Activated CD8-positive, alpha-beta T cell treated with anti-CD3 and anti-CD28 coated beads, Interleukin-2, amount 10 ng/mL, durations not matched to agents 7 days and 5 days (primary cell): Measurements from ENCODE around the gene MCUR1. TPM values are rescaled to one million over a fixed set of nuclear protein-coding genes. Genes with fewer than 3 reads are reported as not detected.
"Not testable (repeated sequence)": the region's sequence is repeated elsewhere in the genome, so short reads cannot be mapped to it uniquely, and the experiment has no call there.

Experiments used
- ATAC-seq: fragments of 150-1000 bp; cut with Tn5 transposase; one replicate; pipeline ENCODE4 v1.10.0; 2021; ENCODE audit warnings: moderate library complexity
- CTCF ChIA-PET: fragments of 350-600 bp; sonication (Branson Sonifier 250); formaldehyde crosslinking; loops from one replicate; lab custom pipeline; 2021; ENCODE audit warnings: antibody characterized with exemption; lab: Charles Lee
- POLR2A ChIA-PET: fragments of 350-600 bp; sonication (Branson Sonifier 250); formaldehyde crosslinking; loops from one replicate; lab custom pipeline; 2021; ENCODE audit warnings: antibody characterized with exemption; lab: Charles Lee
- DNase-seq: peaks from one replicate; pipeline ENCODE4 v3.0.0-alpha.2; 2020
- H3K27ac Mint-ChIP-seq: one replicate; pipeline ENCODE4 v1.8.0; 2021; ENCODE audit warnings: mild to moderate bottlenecking, mixed read lengths
- H3K27me3 Mint-ChIP-seq: one replicate; pipeline ENCODE4 v1.8.0; 2021; ENCODE audit warnings: low read depth, mixed read lengths
- H3K36me3 Mint-ChIP-seq: one replicate; pipeline ENCODE4 v1.8.0; 2021; ENCODE audit warnings: low read depth, mixed read lengths
- H3K4me1 Mint-ChIP-seq: one replicate; pipeline ENCODE4 v1.8.0; 2021; ENCODE audit warnings: low read depth, mixed read lengths
- H3K4me3 Mint-ChIP-seq: one replicate; pipeline ENCODE4 v1.8.0; 2021; ENCODE audit warnings: mild to moderate bottlenecking, mixed read lengths
- H3K9me3 Mint-ChIP-seq: one replicate; pipeline ENCODE4 v1.8.0; 2022; ENCODE audit warnings: mixed read lengths; ENCODE audit not compliant: insufficient read depth
- total RNA-seq, 2 experiments: library from RNA; stranded (reverse); gene quantifications; one replicate each; pipeline ENCODE4 v1.2.3, GENCODE V29; 2021

The MCUR1 gene
- total RNA-seq, 2 experiments from 2014 or later = 29.7 to 30.3 TPM

- CTCF ChIA-PET = no interaction called here
- no peaks in the 10 kb centered on the region for H3K9me3 Mint-ChIP-seq
- no peak for ATAC-seq
- no peaks in the 10 kb centered on the region for H3K4me1 Mint-ChIP-seq
- no peak overlapping the region for H3K27ac Mint-ChIP-seq
- peak; percentile 8 for DNase-seq
- POLR2A ChIA-PET = no interaction called here
- no peak overlapping the region for H3K4me3 Mint-ChIP-seq
- no peaks in the 10 kb centered on the region for H3K36me3 Mint-ChIP-seq
- peaks cover 9% of the 10 kb centered on the region for H3K27me3 Mint-ChIP-seq
Measured at GRCh38 chr6:13847326-13848050, 33.1 kb upstream of the MCUR1 start.

DNA sequence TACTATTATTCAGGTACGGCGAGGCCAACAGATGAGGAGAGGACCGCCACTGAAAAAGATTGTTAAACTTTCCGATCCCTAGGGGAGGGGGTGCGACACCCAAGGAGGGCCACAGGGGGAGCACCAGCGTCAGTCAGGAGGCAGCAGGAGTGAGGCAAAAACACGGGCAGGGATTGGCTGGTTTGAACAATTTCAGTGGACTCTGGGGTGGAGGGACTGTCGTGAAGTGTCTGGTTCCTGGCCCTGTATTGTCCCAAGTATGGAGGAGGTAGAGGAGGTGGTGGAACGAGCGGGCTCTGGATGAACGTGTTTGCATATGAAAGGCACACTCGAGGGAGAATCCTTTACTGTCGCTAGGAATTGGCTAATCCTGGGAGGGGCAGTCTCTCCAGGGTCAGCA is 32.5 kb upstream of the MCUR1 start:
- ChIA-PET CTCF (no interaction called here), POLR2A (no interaction called here)
- Mint-ChIP-seq H3K9me3 (no peaks in the 10 kb centered on the region), H3K4me3 (no peak overlapping the region), H3K36me3 (no peaks in the 10 kb centered on the region), H3K27ac (no peak overlapping the region), H3K27me3 (peaks cover 9% of the 10 kb centered on the region), H3K4me1 (no peaks in the 10 kb centered on the region)
- peak; percentile 9 for DNase-seq
- ATAC-seq = no peak

GRCh38 chr6:13841936-13842335 is 27.6 kb upstream of the MCUR1 start:
- ChIA-PET CTCF (no interaction called here), POLR2A (no interaction called here)
- DNase-seq = no peak
- Mint-ChIP-seq H3K36me3 (no peaks in the 10 kb centered on the region), H3K27me3 (no peaks in the 10 kb centered on the region), H3K4me1 (no peaks in the 10 kb centered on the region), H3K27ac (no peak overlapping the region), H3K9me3 (no peaks in the 10 kb centered on the region), H3K4me3 (no peak overlapping the region)
- ATAC-seq = no peak

DNA sequence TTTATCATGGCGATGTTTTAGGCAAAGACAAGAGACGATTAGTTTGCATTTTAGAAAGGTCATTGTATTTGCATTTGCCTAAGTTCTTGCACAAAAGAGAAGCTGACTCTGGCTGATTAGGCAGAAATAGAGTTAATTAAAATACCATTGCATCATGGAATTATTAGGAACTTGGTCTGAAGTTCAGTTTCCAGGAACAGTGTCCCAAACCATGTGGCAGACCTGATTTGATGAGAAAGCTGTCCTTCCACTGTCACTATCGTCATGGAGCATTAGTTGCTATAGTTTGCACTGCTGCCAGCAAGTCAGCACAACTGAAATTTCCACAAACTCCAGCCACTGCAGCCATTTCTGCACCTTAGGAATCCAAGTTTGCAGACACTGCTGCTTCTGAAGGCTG is 24.3 kb upstream of the MCUR1 start:
- Mint-ChIP-seq H3K27me3 (peaks cover 9% of the 10 kb centered on the region), H3K9me3 (peaks cover 3% of the 10 kb centered on the region), H3K4me1 (no peaks in the 10 kb centered on the region), H3K36me3 (no peaks in the 10 kb centered on the region), H3K27ac (no peak overlapping the region), H3K4me3 (no peak overlapping the region)
- DNase-seq (no peak), ATAC-seq (no peak)
- POLR2A ChIA-PET = no interaction called here
- CTCF ChIA-PET = no interaction called here

- Mint-ChIP-seq H3K27ac (no peak overlapping the region), H3K4me3 (no peak overlapping the region)
Measured at GRCh38 chr6:13836170-13836569, 21.8 kb upstream of the MCUR1 start.

DNA sequence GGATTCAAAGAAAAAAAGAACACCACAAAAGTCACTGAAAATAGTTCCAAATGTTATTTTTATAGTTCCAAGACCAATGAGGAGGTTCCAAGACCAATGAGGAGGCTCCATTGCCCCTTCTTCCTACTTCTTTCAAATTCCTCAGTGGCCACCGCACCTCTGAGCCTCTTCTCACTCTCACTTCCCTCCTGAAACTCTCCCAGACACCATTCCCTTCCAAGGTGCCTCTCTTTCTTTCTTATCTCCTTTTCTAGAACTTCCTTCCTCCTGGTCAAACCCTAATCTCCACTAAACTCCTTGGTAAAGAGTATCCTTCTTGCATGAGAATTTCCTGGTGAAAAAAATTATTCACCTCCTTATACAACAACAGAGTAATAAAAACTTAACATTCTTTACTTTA is 20.4 kb upstream of the MCUR1 start:
- Mint-ChIP-seq H3K36me3 (no peaks in the 10 kb centered on the region), H3K27me3 (peaks cover 13% of the 10 kb centered on the region), H3K27ac (no peak overlapping the region), H3K4me3 (no peak overlapping the region), H3K9me3 (peaks cover 6% of the 10 kb centered on the region), H3K4me1 (no peaks in the 10 kb centered on the region)
- ChIA-PET POLR2A (no interaction called here), CTCF (no interaction called here)
- DNase-seq (no peak), ATAC-seq (no peak)

More at GRCh38 chr6:13836170-13836569, 21.8 kb upstream of the MCUR1 start:
- CTCF ChIA-PET = no interaction called here
- POLR2A ChIA-PET = no interaction called here
- Mint-ChIP-seq H3K9me3 (peaks cover 6% of the 10 kb centered on the region), H3K36me3 (no peaks in the 10 kb centered on the region), H3K4me1 (no peaks in the 10 kb centered on the region), H3K27me3 (peaks cover 9% of the 10 kb centered on the region)
- DNase-seq (no peak), ATAC-seq (no peak)

DNA sequence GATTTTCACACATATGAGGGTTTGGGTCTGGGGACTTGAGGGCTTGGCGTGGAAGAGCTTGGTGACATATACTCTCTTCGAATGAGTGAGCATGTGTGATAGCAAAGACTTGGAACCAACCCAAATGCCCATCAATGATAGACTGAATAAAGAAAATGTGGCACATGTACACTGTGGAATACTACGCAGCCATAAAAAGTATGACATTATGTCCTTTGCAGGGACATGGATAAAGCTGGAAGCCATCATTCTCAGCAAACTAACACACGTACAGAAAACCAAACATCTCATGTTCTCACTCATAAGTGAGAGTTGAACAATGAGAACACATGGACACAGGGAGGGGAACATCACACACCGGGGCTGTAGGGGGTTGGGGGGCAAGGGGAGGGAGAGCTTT is 19.7 kb upstream of the MCUR1 start:
- CTCF ChIA-PET, H3K27ac Mint-ChIP-seq, H3K9me3 Mint-ChIP-seq, DNase-seq, H3K4me3 Mint-ChIP-seq, ATAC-seq, H3K36me3 Mint-ChIP-seq, POLR2A ChIA-PET, H3K4me1 Mint-ChIP-seq: not testable (repeated sequence)
- H3K27me3 Mint-ChIP-seq = peaks cover 14% of the 10 kb centered on the region

DNA sequence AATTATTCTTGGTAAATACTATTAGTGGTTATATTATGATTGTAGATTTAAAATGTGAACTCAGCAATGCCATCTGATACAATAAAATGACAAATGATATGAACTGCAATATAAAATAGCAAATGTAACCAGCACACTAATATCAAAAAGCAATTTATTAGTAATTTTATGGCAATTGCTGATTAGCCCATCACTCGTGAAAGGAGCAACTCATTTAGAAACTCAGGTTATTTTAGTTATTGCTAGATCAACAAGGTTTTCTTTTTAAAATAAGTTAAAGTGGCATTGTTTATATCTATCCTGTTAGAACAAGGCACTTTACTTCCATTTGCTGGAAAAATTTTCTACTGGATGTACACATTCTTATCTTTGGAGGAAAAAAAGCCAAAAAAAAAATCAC is 18.4 kb upstream of the MCUR1 start:
- Mint-ChIP-seq H3K27ac (no peak overlapping the region), H3K4me1 (no peaks in the 10 kb centered on the region), H3K27me3 (peaks cover 14% of the 10 kb centered on the region), H3K4me3 (no peak overlapping the region), H3K9me3 (peaks cover 6% of the 10 kb centered on the region), H3K36me3 (no peaks in the 10 kb centered on the region)
- CTCF ChIA-PET = no interaction called here
- POLR2A ChIA-PET = no interaction called here
- DNase-seq (no peak), ATAC-seq (no peak)

GRCh38 chr6:13831615-13832014 is 17.3 kb upstream of the MCUR1 start:
- H3K27me3 Mint-ChIP-seq = peaks cover 14% of the 10 kb centered on the region
- ATAC-seq = no peak
- DNase-seq = no peak
- H3K36me3 Mint-ChIP-seq = no peaks in the 10 kb centered on the region
- CTCF ChIA-PET = no interaction called here
- H3K27ac Mint-ChIP-seq = no peak overlapping the region
- H3K4me1 Mint-ChIP-seq = no peaks in the 10 kb centered on the region
- POLR2A ChIA-PET = no interaction called here
- H3K9me3 Mint-ChIP-seq = peaks cover 6% of the 10 kb centered on the region
- H3K4me3 Mint-ChIP-seq = no peak overlapping the region

GRCh38 chr6:13830803-13831202 is 16.4 kb upstream of the MCUR1 start:
- no peak for ATAC-seq
- Mint-ChIP-seq H3K27ac (no peak overlapping the region), H3K36me3 (no peaks in the 10 kb centered on the region), H3K9me3 (peaks cover 6% of the 10 kb centered on the region), H3K4me3 (no peak overlapping the region), H3K27me3 (peaks cover 14% of the 10 kb centered on the region), H3K4me1 (no peaks in the 10 kb centered on the region)
- POLR2A ChIA-PET = no interaction called here
- no peak for DNase-seq
- CTCF ChIA-PET = no interaction called here

- H3K4me3 Mint-ChIP-seq, ATAC-seq, H3K9me3 Mint-ChIP-seq, H3K4me1 Mint-ChIP-seq, H3K36me3 Mint-ChIP-seq, POLR2A ChIA-PET, H3K27ac Mint-ChIP-seq, DNase-seq: not testable (repeated sequence)
- CTCF ChIA-PET = interaction anchor here (1.0 kb wide), 1 partner anchor 237 kb away, joined by 4 read pairs; no protein-coding TSS in a partner anchor
- H3K27me3 Mint-ChIP-seq = peaks cover 12% of the 10 kb centered on the region
Measured at GRCh38 chr6:13829419-13829818, 15.1 kb upstream of the MCUR1 start.

DNA sequence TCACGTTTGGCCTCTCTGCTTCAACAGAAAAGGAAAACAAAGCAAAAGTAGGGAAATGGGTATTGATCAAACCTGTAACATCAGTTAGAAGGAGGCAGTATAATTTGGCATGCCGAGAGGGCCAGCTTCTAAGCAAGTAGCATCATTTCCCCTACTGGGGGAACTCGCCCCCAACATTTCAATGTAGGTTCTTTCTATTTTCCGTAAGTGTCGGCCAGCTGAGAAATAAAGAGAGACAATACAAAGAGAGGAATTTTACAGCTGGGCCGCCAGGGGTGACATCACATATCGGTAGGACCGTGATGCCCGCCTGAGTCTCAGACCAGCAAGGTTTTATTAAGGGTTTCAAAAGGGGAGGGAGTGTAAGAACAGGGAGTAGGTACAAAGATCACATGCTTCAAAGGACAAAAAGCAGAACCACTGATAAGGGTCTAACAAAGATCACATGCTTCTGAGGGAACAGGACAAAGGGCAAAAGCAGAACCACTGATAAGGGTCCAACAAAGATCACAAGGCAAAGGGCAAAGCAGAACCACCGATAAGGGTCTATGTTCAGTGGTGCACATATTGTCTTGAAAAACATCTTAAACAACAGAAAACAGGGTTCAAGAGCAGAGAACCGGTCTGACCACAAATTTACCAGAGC is 14.4 kb upstream of the MCUR1 start:
- H3K36me3 Mint-ChIP-seq, H3K4me1 Mint-ChIP-seq, POLR2A ChIA-PET, H3K9me3 Mint-ChIP-seq, CTCF ChIA-PET, ATAC-seq, H3K27ac Mint-ChIP-seq, H3K4me3 Mint-ChIP-seq, DNase-seq: not testable (repeated sequence)
- H3K27me3 Mint-ChIP-seq = peaks cover 11% of the 10 kb centered on the region
